Measurements from ENCODE around the gene EXOC3L1.

EXOC3L1 gene

DNA sequence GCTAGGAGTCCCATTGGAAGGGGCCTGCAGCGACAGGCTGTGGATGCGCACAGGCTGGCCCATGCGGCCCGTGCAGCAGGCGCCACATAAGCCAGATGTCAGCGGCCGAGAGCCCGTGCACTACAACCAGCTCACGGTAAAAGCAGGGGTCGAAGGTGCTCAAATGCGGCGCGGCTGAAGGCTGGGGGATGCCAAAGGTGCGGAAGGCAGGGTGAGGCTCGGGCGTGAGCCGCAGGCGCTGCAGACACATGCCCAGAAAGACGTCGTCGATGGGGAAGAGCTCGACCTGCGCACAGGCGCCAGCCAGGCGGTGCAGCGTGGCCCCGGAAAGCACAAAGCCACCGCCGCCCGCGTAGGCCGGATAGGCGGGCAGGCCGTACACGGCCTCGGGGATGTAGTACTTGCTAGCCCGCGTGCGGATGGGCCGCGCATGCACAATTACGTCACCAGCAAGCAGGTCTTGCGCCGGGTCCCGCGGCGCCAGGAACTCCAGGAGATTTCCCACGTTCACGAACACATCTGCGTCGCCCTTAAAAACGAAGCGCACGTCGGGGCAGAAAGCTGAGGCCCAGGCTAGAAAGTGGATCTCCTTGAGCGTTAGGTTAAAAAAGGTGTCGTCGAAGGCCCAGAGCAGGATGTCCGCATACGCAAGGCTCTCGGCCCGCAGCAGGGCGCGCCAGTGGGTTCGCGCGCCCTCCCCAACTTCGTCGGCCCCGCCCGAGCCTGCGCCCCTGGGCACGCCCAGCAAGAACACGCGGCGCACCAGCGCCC is 40.5 kb downstream of the EXOC3L1 start:
- peak overlapping the region; percentile 68 for H3K4me3 Mint-ChIP-seq
- ATAC-seq (replicated peaks; ENCODE audit: extremely low read depth, poor library complexity, severe bottlenecking) (no peak), DNase-seq (ENCODE audit: low spot score in 2 of 2) (no peak)
- peaks cover 27% of the 10 kb centered on the region for H3K4me1 Mint-ChIP-seq
- no peaks in the 10 kb centered on the region for H3K9me3 Mint-ChIP-seq
- peak overlapping the region; percentile 69 for H3K27ac Mint-ChIP-seq (ENCODE audit: low read depth)
- no peaks in the 10 kb centered on the region for H3K27me3 Mint-ChIP-seq
- peaks cover 18% of the 10 kb centered on the region for H3K36me3 Mint-ChIP-seq (ENCODE audit: insufficient read depth)

DNA sequence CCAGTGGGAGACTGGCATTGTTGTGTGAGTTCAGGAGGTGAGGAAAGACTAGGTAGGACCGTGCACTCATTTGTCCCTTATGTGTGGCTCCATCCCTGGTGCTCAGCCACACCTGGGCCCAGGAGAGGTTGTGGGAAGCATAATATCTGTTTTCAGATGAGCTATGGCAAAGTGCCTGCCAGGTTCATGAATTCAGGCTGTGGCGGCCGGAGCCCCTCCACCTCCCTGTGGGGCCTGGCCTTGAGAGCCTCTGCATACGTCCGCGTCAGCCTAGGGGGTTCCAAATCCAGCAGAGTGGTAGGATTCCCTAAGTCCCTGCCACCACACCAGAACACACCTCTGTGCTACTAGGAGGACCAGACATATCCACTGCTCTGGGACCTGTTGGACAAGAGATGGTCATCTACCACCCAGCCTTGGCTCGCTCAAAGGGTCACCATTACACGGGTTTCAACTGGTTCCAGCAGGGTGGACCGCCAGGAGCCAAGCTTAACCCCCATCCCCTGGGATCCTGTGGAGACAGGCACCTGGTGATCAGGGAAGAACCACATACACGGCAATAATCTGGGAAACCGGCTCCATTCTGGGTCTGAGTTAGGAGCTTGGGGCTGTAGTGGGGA is 41.2 kb downstream of the EXOC3L1 start:
- no peak for ATAC-seq (replicated peaks; ENCODE audit: extremely low read depth, poor library complexity, severe bottlenecking)
- DNase-seq (ENCODE audit: low spot score in 2 of 2): no peak
- Mint-ChIP-seq H3K36me3 (ENCODE audit: insufficient read depth) (peaks cover 18% of the 10 kb centered on the region), H3K9me3 (no peaks in the 10 kb centered on the region), H3K27me3 (no peaks in the 10 kb centered on the region), H3K4me3 (peak overlapping the region; percentile 68), H3K27ac (ENCODE audit: low read depth) (peak overlapping the region; percentile 69), H3K4me1 (peaks cover 23% of the 10 kb centered on the region)

DNA sequence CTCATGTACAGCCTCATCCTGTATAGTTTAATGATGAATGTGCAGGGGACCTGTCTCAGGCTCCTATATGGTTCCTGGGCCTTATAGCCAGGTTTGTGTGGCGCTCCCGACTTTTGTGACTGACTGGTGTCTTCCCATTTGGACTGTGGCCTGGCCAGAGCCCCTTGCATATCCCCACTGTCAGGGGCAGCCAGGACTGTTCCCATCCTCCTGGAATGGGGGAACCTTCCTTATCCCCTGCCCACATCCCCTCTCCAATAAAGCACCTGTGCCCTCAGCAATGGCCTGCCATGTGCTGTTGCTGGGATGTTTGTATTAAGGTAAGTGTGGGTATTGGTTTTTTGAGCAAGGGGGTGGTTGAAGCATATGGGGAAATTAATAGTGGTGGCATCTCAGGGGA is 41.7 kb downstream of the EXOC3L1 start:
- no peak for ATAC-seq (replicated peaks; ENCODE audit: extremely low read depth, poor library complexity, severe bottlenecking)
- Mint-ChIP-seq H3K36me3 (ENCODE audit: insufficient read depth) (peaks cover 18% of the 10 kb centered on the region), H3K9me3 (no peaks in the 10 kb centered on the region), H3K27ac (ENCODE audit: low read depth) (no peak overlapping the region), H3K4me1 (peaks cover 18% of the 10 kb centered on the region), H3K4me3 (no peak overlapping the region), H3K27me3 (no peaks in the 10 kb centered on the region)
- no peak for DNase-seq (ENCODE audit: low spot score in 2 of 2)

DNA sequence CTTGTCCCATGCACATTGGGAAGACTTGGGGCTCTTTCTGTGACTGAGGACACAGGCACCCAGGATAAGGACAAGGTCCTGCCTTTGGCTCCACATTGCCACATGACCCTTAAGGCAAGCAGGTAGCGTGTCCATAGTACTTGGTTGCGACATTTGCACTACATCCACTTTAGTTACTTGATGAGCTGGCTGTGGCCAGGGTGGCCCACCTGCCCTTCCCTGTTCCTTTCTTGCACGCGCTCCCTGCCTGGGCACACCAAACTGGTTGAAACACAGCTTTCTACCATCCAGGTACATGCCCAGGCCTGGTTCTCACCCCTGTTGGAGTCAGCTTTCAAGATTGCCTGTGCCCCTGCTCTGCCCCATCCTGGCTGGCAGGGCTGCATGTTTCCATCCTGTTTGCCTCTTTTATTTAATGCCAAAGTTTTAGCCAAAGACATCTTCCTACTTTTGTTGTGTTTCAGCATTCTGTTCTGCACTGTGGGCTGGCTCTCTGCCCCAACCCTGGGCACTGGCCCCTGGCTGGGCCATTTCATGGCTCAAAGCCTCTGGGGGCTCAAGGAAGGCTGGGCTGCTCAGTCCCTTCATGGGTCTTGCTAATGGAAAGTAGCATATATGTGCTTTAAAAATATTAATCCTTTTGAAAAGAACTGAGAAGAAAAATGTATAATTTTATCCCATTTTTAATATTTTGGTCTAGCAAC is 42.3 kb downstream of the EXOC3L1 start:
- Mint-ChIP-seq H3K27me3 (no peaks in the 10 kb centered on the region), H3K36me3 (ENCODE audit: insufficient read depth) (peaks cover 18% of the 10 kb centered on the region), H3K4me3 (no peak overlapping the region), H3K9me3 (no peaks in the 10 kb centered on the region), H3K4me1 (peaks cover 12% of the 10 kb centered on the region), H3K27ac (ENCODE audit: low read depth) (no peak overlapping the region)
- DNase-seq (ENCODE audit: low spot score in 2 of 2): no peak
- no peak for ATAC-seq (replicated peaks; ENCODE audit: extremely low read depth, poor library complexity, severe bottlenecking)

DNA sequence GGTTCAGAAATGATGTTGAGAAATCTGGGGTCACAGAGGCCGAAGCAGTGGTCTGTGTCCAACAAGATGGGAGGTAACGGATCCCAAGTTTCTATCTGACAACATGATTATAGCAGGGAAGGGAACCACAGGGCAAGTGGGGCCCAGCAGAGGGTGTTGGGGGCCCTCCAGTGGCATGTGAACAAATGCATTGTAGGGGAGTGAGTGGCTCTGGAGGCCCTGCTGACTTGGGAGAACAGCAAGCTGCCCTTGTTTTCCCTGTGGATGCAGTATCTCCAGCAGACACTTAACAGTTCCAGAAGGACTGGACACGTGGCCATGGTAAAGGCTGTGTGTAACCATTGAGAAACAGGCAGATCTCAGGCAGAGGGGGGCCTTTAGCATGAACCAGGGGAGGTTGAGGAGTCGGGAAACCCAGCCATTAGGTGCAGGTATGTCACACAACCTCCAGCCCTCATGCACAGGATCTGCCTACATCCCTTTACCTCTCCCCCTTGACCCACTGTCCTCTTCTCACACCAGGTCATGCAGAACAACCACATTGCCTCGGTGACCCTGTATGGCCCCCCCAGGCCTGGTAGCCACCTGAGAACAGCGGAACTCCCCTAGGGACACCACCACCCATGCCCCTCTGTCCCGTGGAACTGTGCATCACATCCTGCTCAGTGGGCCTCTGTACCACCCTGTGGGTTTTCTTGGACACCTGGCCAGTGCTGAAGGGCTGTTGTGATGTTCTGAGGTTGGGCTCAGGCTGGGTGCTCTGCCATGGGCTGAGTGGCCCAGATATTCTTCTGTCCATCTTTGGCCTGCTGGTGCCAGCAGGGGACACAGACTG is 43.2 kb downstream of the EXOC3L1 start:
- Mint-ChIP-seq H3K4me3 (no peak overlapping the region), H3K27me3 (no peaks in the 10 kb centered on the region), H3K9me3 (no peaks in the 10 kb centered on the region), H3K4me1 (peaks cover 9% of the 10 kb centered on the region), H3K27ac (ENCODE audit: low read depth) (no peak overlapping the region), H3K36me3 (ENCODE audit: insufficient read depth) (peaks cover 18% of the 10 kb centered on the region)
- no peak for ATAC-seq (replicated peaks; ENCODE audit: extremely low read depth, poor library complexity, severe bottlenecking)
- no peak for DNase-seq (ENCODE audit: low spot score in 2 of 2)

DNA sequence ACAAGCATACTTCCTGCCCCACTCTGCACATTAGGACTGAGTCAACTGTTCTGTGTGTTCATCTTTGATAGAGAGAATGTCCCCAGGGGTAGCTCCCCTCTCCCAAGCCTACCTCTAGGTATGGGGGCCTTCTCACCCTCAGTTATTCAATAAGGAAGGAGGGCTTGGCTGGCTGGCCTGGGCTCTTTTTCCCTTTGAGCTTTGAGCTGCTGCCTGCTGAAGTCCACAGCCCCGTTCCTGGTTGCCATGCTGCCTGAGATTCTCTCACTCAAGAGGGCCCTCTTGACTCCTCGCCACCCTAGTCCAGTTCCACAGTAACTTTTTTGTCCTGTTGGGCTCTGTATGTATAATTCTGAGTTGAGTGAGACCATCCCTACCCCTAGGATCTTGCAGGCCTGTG is 44.2 kb downstream of the EXOC3L1 start:
- DNase-seq (ENCODE audit: low spot score in 2 of 2) (no peak), ATAC-seq (replicated peaks; ENCODE audit: extremely low read depth, poor library complexity, severe bottlenecking) (no peak)
- H3K27ac Mint-ChIP-seq (ENCODE audit: low read depth): no peak overlapping the region
- H3K36me3 Mint-ChIP-seq (ENCODE audit: insufficient read depth): peaks cover 20% of the 10 kb centered on the region
- H3K4me1 Mint-ChIP-seq: no peaks in the 10 kb centered on the region
- no peaks in the 10 kb centered on the region for H3K9me3 Mint-ChIP-seq
- no peak overlapping the region for H3K4me3 Mint-ChIP-seq
- H3K27me3 Mint-ChIP-seq: no peaks in the 10 kb centered on the region

DNA sequence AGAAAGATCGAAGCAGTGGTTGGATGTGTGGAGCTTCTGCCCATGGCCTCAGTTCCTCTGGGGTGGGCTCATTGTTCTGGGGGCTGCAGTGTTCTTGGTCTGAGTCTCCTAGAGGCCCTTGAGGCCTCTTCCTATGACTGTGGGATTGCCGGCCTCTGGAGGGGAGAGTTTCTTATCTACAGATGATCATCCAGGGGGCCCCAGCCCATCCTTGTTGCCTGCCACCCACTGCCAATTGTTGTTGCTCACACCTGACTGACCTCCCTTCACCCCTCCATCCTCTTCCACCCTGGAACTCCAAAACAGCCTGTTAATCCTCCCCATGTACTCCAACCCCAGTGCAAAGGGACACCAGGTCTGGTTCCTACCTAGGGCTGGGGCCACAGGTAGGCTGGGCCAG is 45.0 kb downstream of the EXOC3L1 start:
- H3K27me3 Mint-ChIP-seq: no peaks in the 10 kb centered on the region

DNA sequence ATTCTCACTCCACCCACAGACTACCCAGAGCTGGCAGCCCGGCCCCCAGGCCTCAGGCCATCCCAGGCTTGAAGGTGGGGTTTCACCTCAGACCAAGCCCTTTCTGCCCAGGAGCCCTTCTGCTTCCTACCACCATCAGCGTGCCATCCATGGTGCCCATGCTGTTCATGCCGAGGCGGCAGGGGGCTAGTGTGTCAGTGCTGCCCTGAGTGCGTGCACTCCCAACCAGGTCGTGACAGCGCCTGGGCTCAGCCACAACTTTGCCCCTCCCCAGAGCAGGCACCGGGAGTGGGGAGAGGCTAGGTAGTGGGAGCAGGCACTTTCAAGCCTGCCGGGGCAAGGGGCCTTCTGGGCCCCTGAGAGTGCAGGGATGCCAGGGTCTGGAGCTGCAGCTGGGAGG is 47.6 kb downstream of the EXOC3L1 start:
- Mint-ChIP-seq H3K36me3 (ENCODE audit: insufficient read depth) (peaks cover 36% of the 10 kb centered on the region), H3K4me3 (no peak overlapping the region), H3K9me3 (no peaks in the 10 kb centered on the region), H3K4me1 (no peaks in the 10 kb centered on the region), H3K27me3 (no peaks in the 10 kb centered on the region), H3K27ac (ENCODE audit: low read depth) (no peak overlapping the region)
- ATAC-seq (replicated peaks; ENCODE audit: extremely low read depth, poor library complexity, severe bottlenecking) (no peak), DNase-seq (ENCODE audit: low spot score in 2 of 2) (no peak)

More for the DNA sequence above, 45.0 kb downstream of the EXOC3L1 start:
- ATAC-seq (replicated peaks; ENCODE audit: extremely low read depth, poor library complexity, severe bottlenecking): no peak
- Mint-ChIP-seq H3K9me3 (no peaks in the 10 kb centered on the region), H3K4me3 (no peak overlapping the region), H3K27ac (ENCODE audit: low read depth) (no peak overlapping the region), H3K36me3 (ENCODE audit: insufficient read depth) (peaks cover 26% of the 10 kb centered on the region), H3K4me1 (no peaks in the 10 kb centered on the region)
- DNase-seq (ENCODE audit: low spot score in 2 of 2): no peak

DNA sequence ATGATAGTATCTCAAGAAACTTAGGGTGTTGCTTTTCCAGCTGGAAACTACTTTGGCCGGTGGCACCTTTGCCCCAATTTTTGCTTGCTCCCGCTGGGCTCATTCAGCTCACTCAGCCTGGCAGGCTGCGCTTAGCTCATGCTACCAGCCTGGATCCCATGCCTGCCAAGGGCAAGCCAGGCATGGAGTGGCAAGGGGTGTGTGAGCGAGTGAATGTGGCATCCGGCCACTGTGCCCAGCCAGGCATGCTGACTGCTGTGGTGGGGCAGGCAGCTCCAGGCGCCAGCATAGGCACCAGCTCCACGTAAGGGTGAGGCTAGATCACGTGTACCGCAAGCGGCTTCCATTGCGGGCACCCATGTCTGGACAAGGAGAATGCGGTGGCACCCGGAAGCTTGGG is 48.5 kb downstream of the EXOC3L1 start:
- H3K36me3 Mint-ChIP-seq (ENCODE audit: insufficient read depth): peaks cover 36% of the 10 kb centered on the region

DNA sequence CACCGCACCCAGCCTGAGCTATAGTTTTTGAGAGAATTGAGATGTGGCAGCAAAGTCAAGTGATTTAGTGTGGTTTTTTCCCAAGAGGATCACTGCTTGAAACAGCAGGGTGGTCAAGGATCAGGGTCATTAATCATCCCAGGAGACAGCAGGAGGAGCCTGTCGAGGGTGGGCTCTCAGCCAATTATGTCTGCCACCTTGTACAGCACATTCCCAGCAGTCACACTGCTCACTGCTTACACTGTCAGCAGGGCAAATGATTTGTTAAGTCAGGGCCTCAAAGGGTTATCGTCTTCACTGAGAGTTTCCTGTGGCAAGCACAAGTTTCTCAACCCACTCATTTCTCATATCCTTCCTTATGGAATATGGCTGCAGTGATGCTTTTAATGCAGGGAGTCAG is 52.3 kb downstream of the EXOC3L1 start:
- Mint-ChIP-seq H3K27ac (ENCODE audit: low read depth) (no peak overlapping the region), H3K27me3 (no peaks in the 10 kb centered on the region)
- DNase-seq (ENCODE audit: low spot score in 2 of 2): no peak

More for the DNA sequence above, 48.5 kb downstream of the EXOC3L1 start:
- H3K4me3 Mint-ChIP-seq: no peak overlapping the region
- H3K4me1 Mint-ChIP-seq: no peaks in the 10 kb centered on the region
- no peaks in the 10 kb centered on the region for H3K9me3 Mint-ChIP-seq
- DNase-seq (ENCODE audit: low spot score in 2 of 2): no peak
- no peak for ATAC-seq (replicated peaks; ENCODE audit: extremely low read depth, poor library complexity, severe bottlenecking)
- no peaks in the 10 kb centered on the region for H3K27me3 Mint-ChIP-seq
- H3K27ac Mint-ChIP-seq (ENCODE audit: low read depth): no peak overlapping the region

More for the DNA sequence above, 52.3 kb downstream of the EXOC3L1 start:
- ATAC-seq (replicated peaks; ENCODE audit: extremely low read depth, poor library complexity, severe bottlenecking): no peak
- Mint-ChIP-seq H3K4me1 (no peaks in the 10 kb centered on the region), H3K9me3 (no peaks in the 10 kb centered on the region), H3K36me3 (ENCODE audit: insufficient read depth) (peaks cover 42% of the 10 kb centered on the region), H3K4me3 (no peak overlapping the region)

Measured in central memory CD8-positive, alpha-beta T cell (primary cell).